ENCODE data around the gene POU3F1.
"Not testable (repeated sequence)": the region's sequence is repeated elsewhere in the genome, so short reads cannot be mapped to it uniquely, and the experiment has no call there.

The POU3F1 gene

DNA sequence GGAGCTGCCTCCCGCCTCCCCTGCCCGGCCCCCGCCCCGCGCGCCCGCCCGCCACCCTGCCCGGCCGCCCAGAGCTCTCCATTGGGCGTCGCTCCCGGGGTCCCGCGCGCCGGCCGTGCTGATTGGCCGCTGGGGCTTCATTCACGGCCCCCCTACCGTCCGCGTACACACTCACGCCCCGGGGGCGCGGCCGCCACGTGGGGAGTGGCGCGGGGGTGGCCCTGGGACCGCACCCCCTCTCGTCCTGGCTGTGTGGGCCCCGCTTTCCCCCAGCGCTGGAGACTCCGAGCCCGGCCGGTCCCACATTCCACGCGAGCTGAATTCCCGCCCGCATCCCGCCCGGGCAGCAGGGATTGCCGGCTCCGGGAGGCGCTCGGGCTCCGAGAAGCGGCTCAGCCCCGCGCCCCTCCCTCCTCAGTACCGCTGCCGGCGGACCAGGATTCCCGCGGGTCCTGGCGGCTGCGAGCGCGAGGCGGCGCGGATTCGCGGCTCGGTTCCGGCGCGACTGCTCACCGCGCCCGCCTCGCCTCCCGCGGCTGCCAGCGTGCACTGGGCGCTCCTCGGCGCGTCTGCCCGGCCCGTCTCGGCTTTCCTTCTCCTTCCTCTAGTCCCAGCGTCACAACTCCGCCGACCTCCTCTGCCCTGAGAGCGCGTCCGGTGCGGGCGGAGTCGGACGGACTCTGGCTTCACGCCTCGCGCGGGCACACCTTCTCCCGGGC lies 450 bp upstream of the POU3F1 start:
- DNase-seq = peak; percentile 60 to 72

DNA sequence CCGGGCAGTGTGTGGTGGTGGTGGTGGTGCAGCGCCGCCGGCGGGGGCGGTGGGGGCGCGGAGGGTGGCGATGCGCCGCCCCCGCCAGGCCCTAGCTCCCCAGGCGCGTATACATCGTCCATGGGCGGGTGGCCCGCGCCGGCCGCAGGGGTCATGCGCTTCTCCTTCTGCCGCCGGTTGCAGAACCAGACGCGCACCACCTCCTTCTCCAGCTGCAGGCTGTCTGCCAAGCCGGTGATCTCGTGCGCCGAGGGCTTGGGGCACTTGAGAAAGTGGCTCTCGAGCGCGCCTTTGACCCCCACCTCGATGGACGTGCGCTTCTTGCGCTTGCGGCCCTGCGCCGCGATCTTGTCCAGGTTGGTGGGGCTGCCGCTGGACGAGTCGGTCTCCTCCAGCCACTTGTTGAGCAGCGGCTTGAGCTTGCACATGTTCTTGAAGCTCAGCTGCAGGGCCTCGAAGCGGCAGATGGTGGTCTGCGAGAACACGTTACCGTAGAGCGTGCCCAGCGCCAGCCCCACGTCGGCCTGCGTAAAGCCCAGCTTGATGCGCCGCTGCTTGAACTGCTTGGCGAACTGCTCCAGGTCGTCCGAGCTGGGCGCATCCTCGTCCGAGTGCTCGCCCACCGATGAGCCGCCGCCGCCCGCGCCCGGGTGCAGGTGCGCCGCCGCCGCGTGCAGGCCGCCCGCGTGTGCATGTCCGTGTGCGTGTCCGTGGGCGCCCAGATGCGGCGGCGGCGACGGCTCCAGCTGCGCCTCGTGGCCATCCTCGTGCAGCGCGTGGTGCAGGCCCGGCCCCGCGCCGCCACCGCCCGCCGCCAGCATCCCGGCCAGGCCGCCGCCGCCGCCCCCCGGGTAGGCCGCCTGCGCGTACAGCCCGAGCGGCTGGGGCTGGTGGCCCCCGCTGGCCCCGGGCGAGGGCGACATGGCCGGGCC lies 926 bp downstream of the POU3F1 start:
- DNase-seq = no peak

DNA sequence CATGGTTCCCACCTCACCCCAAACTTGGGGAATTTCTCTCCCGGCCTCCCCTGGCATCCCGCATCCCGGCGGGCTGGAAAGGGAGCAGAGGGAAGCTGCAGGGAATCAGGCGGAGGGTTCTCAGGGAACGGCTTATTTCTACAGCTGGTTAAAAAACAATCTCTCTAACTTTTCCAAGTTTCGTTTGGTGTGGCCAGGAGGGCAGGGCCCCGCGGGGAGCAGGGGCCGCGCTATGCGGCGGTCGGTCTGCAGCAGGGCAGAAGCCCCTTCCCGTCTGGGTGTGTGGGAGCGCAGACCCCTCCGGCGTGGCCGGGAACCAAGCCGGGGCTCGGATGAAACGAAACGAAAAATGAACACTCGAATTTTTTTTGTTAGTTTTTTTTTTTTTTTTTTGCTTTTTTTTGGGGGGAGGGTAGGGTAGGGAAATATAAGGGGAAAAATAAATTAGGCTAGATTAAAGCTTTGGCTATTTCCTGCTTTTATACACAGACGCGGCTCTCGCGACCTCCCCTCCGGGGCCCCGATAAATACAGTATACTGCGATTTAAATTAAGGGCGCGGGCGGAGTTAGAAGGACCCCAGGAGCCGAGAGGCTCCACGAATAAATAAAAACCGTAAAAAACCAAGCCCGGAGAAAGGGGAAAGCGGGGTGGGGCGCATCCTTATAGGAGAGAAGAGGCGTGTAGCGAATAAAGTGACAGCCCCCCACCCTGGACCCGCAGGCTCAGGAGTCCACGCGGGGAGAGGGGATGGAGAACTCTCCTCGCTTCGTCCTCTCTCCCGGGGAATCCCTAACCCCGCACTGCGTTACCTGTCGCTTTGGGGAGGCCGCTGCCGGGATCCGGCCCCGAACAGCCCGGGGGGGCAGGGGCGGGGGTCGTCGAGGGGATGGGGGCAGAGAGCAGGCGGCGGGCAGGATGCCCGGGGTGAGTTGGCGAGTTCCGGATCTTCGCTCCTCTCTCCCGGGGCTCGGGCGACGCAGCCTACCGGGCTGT lies 2.1 kb downstream of the POU3F1 start:
- no peak for DNase-seq

DNA sequence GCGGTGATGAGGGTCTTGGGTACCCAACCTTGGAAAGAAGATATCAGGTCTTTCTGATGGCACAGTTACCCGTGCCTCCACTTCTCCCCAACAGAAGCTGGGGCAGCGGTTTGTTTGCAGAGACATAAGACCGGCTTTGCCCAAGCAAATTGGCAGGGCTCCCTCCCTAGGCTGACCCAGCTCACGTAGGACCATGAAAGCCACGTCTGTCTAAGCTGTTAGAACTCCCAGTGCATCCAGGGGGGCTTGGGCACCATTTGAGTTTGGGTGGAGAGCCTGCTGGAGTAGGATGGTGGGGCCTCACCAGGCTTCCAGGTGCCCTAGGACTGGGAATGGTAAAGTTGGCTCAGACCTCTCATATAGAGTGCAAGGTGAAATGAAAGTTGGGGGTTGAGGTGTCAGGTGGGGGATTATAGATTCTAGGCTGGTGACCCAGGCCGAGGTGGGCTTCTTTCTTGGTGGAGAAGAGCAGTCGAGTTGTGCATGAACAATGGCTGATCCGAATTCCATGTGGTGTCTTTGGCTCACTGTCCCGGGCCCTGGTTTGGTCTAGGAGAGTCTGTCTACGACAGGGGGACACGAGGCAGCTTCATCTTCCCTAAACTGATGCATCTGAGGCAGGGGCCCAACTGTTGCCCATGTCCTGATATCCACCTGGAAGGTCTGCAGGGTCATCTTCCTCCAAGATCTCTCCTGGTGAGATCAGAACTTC lies 3.4 kb downstream of the POU3F1 start:
- no peak for DNase-seq

DNA sequence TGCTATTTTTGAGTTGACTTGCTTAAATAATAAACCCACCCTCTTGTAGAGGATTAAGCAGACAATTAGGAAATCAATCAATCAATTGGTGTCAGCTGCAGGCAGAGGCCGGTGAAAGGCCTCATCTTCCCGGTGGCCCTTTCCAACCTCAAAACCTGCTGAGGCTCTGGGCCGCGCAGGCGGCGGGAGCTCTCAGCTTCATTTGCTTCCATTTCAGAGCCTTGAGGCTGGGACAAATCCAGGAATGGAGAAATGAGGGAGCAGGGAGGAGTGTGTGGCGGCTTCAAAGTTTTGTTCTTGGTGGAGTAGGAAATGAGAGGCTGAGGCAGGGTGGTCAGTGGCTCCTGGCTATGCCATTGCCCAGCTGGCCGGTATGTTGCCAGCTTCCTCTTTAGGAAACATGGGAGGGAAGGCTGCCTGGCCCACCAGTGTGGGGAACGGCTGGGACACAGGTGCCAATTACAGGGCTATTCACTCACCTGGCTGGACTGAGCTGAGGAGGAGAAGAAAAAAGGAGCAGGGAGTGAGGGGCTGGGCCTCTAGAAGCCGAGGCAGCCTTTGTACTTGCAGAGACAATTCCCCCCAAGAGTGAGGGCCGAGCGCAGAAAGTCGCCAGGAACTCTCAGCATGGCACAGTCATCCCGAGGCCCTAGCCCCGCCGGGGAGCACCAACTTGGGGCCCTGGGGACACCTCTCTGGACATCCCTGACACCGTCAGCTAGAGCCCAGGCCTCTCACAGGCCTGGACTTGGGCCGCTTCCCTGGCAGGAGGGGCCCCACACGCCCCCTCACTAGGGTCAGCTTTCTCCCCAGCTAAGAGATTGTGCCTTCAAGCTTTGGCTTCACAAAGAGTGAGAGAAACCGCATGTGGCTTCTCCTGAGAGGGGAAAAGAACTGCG lies 4.4 kb downstream of the POU3F1 start:
- DNase-seq = no peak

DNA sequence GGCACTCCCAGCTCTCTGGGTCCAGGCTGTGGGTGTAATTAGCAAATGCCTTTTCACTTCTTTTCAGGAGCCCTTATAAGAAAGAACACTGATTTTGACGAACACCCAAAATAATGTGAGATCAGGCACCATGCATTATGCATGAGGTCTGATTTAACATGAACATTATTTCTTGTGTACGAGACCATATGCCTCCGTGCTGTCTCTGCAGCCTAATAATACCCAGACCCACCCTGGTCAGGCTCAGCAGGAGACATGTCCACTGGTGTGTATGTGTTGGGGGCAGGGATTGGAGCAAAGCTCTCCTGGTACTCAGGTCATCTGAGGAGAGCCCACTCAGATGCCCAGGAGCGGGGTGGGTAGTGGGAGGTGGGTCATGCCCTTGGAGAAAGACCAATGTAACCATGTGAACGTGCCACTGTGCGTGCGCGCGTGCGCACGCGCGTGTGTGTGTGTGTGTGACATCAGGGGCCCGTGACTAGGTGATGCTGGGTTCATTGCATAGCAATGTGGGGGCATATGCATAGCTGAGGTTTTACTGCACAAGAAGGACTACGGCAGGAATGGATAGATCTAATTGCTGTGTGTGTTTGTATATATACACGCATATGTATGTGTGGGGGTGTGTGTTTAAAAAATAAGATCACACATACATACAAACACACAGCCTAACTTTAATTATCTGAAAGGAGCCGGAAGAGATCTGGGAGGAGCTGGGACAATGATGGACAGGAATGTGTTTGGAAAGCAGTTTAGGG lies 7.1 kb downstream of the POU3F1 start:
- no peak for DNase-seq

DNA sequence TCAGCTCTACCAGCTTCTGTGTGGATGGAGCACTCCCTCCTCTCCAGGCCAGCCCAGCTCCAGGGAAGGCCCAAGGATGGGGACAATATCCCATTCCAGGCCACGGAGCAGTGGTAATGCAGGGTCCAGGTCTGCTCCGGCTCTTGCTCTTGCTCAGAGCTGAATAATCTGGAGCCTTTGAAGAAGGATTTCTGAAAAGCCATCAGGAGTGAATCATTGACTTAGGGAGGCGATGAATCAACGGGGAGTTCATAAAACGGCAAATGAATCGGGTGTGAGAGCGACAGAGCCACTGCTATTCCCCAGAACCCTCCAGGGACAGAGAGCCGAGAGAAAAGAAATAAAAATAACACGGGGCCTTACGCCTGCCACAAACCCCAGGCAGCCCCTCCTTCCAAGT lies 7.7 kb downstream of the POU3F1 start:
- DNase-seq = no peak

DNA sequence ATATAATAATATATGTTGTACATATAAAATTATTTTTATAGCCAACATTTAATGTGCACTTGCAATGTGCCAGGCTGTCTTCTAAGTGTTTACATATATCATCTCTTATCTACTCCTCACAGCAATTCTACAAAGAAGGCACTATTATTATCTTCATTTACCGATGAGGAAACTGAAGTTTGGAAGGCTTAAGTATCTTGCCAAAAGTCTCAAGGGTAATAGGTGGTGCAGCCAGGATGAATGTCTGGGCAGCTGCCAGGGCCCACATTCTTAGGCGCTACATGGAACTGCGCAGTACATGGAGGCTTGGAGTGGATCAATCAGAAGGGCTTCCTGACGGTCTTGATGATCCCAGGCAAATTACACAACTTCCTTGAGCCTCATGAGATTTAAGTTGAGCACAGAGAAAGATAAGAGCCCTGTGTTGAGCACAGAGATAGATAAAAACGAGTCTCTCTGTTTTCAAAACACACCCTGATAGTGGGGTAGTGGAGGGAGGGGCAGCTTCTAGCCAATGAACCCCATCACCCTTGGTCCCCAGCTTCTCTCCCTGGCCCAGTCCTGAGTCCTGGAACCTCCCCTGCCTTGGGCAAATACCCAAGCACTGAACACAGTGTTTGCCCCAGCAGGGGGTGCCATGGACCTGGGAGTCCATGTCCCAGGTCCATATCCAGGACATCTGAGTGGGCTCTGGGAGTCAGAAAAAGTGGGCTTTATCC lies 9.2 kb downstream of the POU3F1 start:
- no peak for DNase-seq

DNA sequence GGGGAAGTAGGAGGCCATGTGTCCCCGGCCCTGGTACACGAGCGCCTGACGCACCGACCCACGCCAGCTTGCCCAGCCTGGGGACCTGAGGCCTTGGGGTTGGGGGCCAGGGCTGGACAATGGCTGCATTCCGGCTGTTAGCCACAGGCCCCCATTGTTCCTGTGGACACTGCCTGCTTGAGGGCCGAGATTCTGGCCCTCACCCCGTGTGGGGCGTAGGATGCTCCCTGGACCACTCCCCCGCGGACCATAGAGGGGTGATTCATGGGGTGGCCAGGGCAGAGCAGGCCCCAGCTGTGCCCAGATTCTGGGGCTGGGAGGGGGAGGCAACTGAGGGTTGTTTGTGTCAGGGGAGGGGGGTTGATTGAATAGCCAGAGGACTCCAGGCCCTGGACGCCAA lies 11.7 kb downstream of the POU3F1 start:
- no peak for DNase-seq

DNA sequence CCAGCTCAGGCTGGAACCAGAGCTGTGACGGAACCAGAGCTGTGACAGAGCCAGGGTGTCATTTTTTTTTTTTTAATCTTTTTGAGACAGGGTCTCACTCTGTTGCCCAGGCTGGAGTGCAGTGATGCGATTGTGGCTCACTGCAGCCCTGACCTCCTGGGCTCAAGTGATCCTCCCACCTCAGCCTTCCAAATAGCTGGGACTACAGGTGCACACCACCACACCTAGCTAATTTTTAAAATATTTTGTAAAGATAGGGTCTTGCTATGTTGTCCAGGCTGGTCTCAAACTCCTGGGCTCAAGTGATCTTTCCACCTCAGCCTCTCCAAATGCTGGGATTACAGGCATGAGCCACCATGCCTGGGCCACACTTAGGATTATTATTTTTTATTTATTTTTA lies 13.6 kb downstream of the POU3F1 start:
- DNase-seq = not testable (repeated sequence)

DNA sequence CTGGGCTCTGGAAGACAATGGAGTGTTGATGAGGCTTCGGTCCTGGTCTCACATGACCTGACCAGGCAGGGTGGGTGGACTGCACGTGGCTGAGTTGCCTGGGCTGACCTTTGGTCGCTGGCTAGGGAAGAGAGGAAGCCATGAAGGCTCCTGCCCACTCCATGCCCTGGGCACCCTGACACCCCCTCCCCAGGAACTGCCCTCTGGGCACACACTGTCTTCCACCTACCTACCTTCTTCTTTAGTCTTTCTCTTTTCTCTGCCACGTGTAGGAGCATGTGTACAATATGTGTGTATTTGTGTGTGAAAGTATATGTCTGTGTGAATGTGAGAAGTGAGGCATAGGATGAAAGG lies 15.1 kb downstream of the POU3F1 start:
- DNase-seq = no peak

DNA sequence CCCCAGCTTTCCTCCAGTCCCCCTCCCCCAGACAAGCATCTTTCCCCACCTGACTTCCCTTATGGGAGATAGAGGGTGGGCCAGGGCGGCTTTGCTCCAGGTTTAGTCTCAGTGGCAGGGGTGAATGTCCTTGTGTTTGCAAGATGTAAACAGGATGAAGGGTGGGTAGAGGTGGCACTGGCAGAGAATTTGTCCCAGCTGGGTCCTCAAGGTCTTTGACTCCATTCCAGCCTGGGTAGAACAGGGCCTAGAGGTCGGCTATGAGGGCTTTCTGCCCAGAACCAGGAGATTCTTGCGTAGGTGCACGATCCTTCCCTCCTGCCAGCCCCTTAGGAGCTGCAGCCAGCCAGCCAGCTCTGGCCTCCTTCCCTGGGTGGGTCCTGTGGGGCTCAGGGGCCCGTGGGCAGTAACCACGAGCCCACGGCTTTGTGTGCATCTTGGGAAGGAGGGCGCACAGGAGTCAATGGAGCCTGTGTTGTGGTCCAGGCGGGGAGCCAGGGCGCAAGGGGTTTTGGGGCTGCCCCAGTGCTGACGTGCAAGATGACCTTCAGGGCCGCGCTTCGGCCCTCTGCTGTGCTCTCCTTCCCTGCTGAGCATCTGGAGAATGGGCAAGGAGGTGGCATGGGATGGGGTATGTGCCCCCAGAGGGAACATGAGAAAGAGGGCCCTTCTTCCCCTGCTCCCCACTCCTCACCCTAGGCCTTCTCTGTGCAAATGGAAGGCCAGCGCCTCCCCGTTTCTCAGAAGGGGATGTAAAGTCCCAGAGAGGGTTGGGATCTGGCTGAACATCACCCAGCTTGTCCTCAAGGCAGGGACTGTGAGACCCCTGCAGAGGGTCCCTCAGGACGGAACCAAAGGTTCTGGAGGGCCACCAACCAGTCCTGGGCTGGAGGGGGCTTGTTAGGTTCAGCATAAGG lies 15.7 kb downstream of the POU3F1 start:
- DNase-seq = no peak

DNA sequence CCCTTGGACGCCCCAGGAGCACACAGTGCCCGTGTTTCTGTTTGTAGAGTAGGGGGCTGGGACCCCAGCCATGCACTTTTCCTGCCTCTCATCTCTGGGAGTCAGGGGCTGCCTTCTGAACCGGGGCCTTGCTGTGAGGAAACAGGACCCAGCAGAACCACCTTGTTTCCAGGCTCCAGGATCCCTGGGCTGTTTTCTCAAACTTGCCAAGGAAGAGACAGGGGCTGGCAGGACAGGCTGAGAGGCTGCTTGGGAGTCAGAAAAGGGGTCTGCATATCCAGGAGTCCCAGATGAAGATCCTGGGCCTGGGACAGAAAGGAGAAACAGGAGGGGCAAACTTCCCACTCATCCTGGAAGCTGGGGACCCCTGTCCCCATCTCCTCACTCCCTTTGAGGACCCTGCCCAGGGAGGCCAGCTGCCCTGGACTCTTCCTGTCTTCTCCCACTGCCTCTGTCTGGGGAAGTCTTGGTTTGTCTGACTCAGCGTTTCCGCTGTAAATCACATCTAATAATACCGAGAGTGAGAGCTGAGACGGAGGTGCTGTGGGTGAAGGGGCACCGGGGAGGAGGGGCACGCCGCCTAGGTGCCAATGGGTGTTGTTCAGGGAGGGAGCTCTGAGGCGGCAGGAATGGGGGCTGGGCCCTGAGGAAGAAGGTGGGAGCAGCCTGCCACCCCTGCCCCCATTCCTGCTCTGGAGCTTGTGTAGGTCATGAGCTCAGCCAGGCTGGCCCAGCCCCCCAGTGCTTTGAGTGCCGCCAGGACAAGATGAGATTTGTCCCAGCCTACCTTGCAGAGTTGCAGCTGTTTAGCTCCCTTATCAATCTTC lies 16.7 kb downstream of the POU3F1 start:
- DNase-seq = no peak

DNA sequence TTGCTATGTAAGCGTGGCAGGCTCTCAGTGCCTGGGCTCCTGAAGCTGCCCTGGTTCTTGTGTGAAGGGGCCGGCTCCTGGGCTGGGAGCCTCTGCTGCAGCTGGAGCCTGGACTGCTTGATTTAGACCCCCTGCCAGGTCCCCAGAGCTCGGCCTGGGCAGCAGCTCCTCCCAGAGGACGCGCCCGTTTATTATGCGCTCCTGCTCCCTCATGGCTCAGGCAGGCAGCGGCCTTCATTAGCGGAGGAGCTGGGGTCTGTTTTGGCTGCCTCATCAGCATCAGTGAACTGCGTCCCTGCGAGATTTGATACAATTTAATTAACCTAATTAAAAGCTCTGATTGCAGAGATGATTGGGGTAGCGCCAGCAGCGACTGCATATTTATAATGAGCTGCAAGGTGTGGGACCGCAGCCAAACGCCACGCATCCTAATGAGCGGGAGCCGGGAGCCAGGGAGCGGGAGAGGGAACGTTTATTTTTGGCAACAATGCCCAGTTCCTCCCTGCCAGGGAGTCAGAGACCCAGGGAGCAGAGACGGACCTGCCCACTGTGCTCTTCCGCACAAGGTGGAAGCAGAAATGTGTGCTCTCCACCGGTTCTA lies 17.4 kb downstream of the POU3F1 start:
- no peak for DNase-seq

DNA sequence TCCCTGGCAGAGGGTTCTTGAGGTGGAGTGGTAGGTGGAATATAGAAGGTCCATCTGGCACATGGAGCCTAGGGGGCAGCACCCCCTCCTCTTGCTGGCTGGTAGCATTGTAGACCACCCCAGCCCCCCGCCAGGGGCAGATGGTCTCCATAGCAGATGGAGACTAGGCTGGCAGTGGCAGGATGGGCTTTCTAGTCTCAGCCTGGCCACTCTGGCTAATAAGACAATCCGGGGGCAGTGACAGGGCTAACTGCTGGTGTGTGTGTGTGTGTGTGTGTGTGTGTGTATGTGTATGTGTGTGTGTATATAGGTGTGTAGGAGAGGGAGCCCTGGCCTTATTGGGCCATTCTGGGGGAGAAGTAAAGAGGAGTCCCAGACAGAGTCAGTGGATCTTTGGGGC lies 17.9 kb downstream of the POU3F1 start:
- DNase-seq = no peak

DNA sequence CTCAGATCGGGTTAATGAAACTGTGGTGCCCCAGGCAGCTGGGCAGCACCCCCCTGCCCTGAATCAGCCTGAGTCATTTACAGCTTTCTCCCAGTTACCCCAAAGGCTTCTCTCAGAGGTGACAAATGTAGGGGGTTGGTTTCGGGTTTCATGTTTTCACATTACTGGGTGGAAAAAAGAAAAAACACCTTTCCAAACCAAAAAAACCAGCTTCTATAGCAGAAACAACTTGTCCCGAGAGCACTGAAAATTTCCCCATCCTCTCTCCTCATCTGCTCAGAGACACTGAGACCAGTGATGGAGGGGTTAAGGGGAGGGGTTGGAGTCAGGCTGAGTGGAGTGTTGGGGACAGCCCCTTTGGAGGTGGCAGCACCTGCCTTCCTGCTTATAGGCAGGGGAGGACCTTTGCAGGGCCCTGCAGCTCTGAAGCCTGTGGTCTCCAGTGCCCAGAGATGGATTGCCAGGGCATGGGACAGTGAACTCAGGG lies 18.4 kb downstream of the POU3F1 start:
- no peak for DNase-seq

Data from SW 1271 (cell line).